ENCODE results near the gene BAIAP2. TPM values are rescaled to one million over a fixed set of nuclear protein-coding genes. Genes with fewer than 3 reads are reported as not detected.

BAIAP2 gene
- total RNA-seq, 2 experiments from 2014 or later: 5.9 to 6.3 TPM

GRCh38 chr17:81124377-81124776, 89.4 kb downstream of the BAIAP2 start:
- H3K27ac Mint-ChIP-seq: no peak overlapping the region
- ATAC-seq: no peak
- H3K27me3 Mint-ChIP-seq: no peaks in the 10 kb centered on the region
- H3K9me3 Mint-ChIP-seq: no peaks in the 10 kb centered on the region
- ChIA-PET CTCF (no interaction called here), POLR2A (no interaction called here)
- H3K4me1 Mint-ChIP-seq (ENCODE audit: low read depth): no peaks in the 10 kb centered on the region
- no peak for TF ChIP-seq CTCF (IDR thresholded peaks at IDR 0.05)
- no peaks in the 10 kb centered on the region for H3K36me3 Mint-ChIP-seq (ENCODE audit: low read depth)
- DNase-seq: no peak
- no peak overlapping the region for H3K4me3 Mint-ChIP-seq
- intact Hi-C loops (cut with micrococcal nuclease): no loop called here

GRCh38 chr17:81125573-81126081, 90.7 kb downstream of the BAIAP2 start:
- Mint-ChIP-seq H3K4me1 (ENCODE audit: low read depth) (no peaks in the 10 kb centered on the region), H3K36me3 (ENCODE audit: low read depth) (no peaks in the 10 kb centered on the region), H3K27ac (no peak overlapping the region), H3K27me3 (no peaks in the 10 kb centered on the region), H3K9me3 (no peaks in the 10 kb centered on the region), H3K4me3 (no peak overlapping the region)
- TF ChIP-seq CTCF (IDR thresholded peaks at IDR 0.05): no peak
- ATAC-seq: no peak
- intact Hi-C loops (cut with micrococcal nuclease): no loop called here
- CTCF ChIA-PET: no interaction called here
- DNase-seq: no peak
- POLR2A ChIA-PET: no interaction called here

- H3K4me1 Mint-ChIP-seq (ENCODE audit: low read depth): no peaks in the 10 kb centered on the region
- no peaks in the 10 kb centered on the region for H3K36me3 Mint-ChIP-seq (ENCODE audit: low read depth)
- no peaks in the 10 kb centered on the region for H3K27me3 Mint-ChIP-seq
- no peak for DNase-seq
- intact Hi-C loops (cut with micrococcal nuclease): no loop called here
- no peak overlapping the region for H3K4me3 Mint-ChIP-seq
- CTCF ChIA-PET: no interaction called here
- no peaks in the 10 kb centered on the region for H3K9me3 Mint-ChIP-seq
- ATAC-seq: no peak
- POLR2A ChIA-PET: no interaction called here
- no peak overlapping the region for H3K27ac Mint-ChIP-seq
- TF ChIP-seq CTCF (IDR thresholded peaks at IDR 0.05): no peak
These were observed 91.6 kb downstream of the BAIAP2 start for GRCh38 chr17:81126281-81127132.

DNA sequence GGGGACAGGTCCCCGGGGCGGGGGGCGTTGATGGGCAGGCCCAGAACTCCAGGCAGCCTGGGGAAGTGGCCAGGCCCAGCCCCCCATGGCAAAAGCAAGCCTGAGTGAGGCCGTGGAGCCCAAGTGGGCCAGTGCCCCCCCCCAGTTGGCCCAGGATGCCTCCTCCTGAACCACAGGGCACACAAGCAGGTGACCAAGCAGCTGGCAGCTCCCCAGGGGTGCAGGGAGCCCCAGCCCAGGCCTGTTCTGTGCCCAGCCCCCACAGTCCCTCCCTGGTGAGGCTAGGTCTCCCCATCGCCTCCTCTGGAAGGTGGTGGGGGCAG, 92.1 kb downstream of the BAIAP2 start:
- ATAC-seq (no peak), DNase-seq (no peak)
- POLR2A ChIA-PET: interaction anchor here (0.6 kb wide), 1 partner anchor 78 kb away, joined by 3 read pairs; no protein-coding TSS in a partner anchor
- H3K27ac Mint-ChIP-seq: no peak overlapping the region
- TF ChIP-seq CTCF (IDR thresholded peaks at IDR 0.05): no peak
- H3K27me3 Mint-ChIP-seq: no peaks in the 10 kb centered on the region
- CTCF ChIA-PET: no interaction called here
- no peaks in the 10 kb centered on the region for H3K36me3 Mint-ChIP-seq (ENCODE audit: low read depth)
- no peaks in the 10 kb centered on the region for H3K4me1 Mint-ChIP-seq (ENCODE audit: low read depth)
- no peak overlapping the region for H3K4me3 Mint-ChIP-seq
- intact Hi-C loops (cut with micrococcal nuclease): no loop called here
- H3K9me3 Mint-ChIP-seq: no peaks in the 10 kb centered on the region

DNA sequence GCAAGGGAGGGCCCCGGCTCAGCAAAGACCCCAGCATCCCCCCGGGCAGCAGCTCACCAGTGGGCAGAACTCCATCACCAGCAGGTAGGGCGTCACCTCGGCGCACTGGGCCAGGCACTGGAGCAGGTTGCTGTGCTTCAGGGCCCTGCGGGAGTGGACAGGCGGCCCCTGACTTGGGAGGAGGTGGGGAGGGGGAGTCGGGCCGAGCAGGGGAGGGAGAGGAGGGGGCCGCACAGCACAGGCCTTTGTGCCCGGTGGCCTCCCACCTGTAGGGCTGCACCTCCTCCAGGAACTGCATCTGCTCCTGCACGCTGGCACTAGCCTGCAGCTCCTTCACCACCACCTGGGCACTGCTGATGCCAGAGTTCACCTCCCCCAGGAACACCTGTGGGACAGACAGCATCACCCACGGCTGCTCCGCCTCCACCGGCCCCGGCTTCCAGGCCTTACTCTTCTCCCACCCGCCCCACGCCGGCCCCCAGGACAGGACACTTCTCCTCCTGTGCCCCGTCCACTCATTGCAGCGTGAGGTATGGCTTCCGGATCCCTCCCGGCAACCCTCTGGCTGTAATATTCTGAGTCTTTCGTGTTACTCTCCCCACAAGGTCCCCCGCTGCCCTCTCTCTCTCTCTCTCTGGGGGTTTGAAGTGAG, 92.7 kb downstream of the BAIAP2 start:
- no peak for TF ChIP-seq CTCF (IDR thresholded peaks at IDR 0.05)
- intact Hi-C loops (cut with micrococcal nuclease): no loop called here
- DNase-seq (no peak), ATAC-seq (no peak)
- Mint-ChIP-seq H3K9me3 (no peaks in the 10 kb centered on the region), H3K27me3 (no peaks in the 10 kb centered on the region), H3K4me3 (no peak overlapping the region), H3K27ac (no peak overlapping the region), H3K36me3 (ENCODE audit: low read depth) (no peaks in the 10 kb centered on the region), H3K4me1 (ENCODE audit: low read depth) (no peaks in the 10 kb centered on the region)
- ChIA-PET CTCF (no interaction called here), POLR2A (interaction anchor here (0.6 kb wide), 1 partner anchor 77 kb away, joined by 3 read pairs; no protein-coding TSS in a partner anchor)

Measured in activated CD8-positive, alpha-beta T cell treated with anti-CD3 and anti-CD28 coated beads for 36 hours (primary cell).